Ovary (tissue), 3 donors: Measurements from ENCODE around the gene CCDC66.

Experiments
- EP300 ChIP-seq: sonication (generic); formaldehyde crosslinking; IDR thresholded peaks from one replicate; pipeline ENCODE4 v1.6.1; 2017; ENCODE audit warnings: antibody characterized with exemption
- POLR2A ChIP-seq: fragments of 450-650 bp; IDR thresholded peaks from one replicate; pipeline ENCODE4 v1.6.1; 2017; ENCODE audit warnings: antibody characterized with exemption, mild to moderate bottlenecking, moderate library complexity
- TF ChIP-seq, protein P1 (sequence below), 3 donors: fragments of 450-650 bp in 2 of 3; fragments of 200-600 bp in 1 of 3; IDR thresholded peaks; one replicate each; pipeline versions ENCODE4 v1.5.1 to v1.8.0; 2016 to 2022; ENCODE audit warnings: antibody characterized with exemption in 3 of 3, mild to moderate bottlenecking in 1 of 3
- donor health status: DM: no; HTN: no; CAD: no.

- TF ChIP-seq, protein P1, sequence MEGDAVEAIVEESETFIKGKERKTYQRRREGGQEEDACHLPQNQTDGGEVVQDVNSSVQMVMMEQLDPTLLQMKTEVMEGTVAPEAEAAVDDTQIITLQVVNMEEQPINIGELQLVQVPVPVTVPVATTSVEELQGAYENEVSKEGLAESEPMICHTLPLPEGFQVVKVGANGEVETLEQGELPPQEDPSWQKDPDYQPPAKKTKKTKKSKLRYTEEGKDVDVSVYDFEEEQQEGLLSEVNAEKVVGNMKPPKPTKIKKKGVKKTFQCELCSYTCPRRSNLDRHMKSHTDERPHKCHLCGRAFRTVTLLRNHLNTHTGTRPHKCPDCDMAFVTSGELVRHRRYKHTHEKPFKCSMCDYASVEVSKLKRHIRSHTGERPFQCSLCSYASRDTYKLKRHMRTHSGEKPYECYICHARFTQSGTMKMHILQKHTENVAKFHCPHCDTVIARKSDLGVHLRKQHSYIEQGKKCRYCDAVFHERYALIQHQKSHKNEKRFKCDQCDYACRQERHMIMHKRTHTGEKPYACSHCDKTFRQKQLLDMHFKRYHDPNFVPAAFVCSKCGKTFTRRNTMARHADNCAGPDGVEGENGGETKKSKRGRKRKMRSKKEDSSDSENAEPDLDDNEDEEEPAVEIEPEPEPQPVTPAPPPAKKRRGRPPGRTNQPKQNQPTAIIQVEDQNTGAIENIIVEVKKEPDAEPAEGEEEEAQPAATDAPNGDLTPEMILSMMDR (IDR thresholded peaks at IDR 0.05) = no peak
- TF ChIP-seq EP300 (no peak), POLR2A (no peak)
Measured at GRCh38 chr3:56611364-56611763, 54.4 kb downstream of the CCDC66 start.
